Body of pancreas (tissue), 4 donors: ENCODE results near the gene FBN1.

ENCODE experiments used
- CTCF ChIP-seq, 7 experiments: fragments of 450-650 bp in 4 of 7; fragments of 200-600 bp in 3 of 7; sonication (generic) in 3 of 7; IDR thresholded peaks; one replicate each; pipeline ENCODE4 v1.5.1; 2016 to 2019; ENCODE audit warnings: antibody characterized with exemption in 7 of 7
- POLR2A ChIP-seq, 3 donors: fragments of 450-650 bp; IDR thresholded peaks; one replicate each; pipeline ENCODE4 v1.6.1; 2016; ENCODE audit warnings: antibody characterized with exemption in 3 of 3, mild to moderate bottlenecking in 2 of 3

DNA sequence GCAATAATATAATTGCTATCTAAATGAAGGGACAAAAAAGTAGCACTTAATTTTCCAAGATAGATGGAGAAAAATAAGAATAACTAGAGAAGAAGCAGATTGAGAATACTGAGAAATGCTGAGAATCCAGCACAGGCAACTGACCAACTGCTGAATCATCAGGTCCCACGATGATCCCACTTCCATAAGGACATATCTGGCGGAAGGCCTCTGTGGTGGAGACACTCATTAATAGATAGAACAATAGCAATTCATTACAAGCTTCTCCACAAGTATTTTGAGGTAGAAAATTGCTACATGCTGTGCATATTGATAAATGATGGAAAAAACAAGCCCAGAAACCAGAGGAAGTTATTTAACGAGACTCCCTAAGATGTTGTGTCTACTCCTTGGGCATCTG lies 208.3 kb downstream of the FBN1 start:
- no peak for TF ChIP-seq CTCF (IDR thresholded peaks at IDR 0.05)
- no peak for TF ChIP-seq POLR2A (IDR thresholded peaks at IDR 0.05)
